DND-41 (cell line): ENCODE data around the gene LINC01488.

ENCODE experiments used
- EZH2 ChIP-seq: IDR thresholded peaks from 3 replicates; pipeline ENCODE4 v1.6.1; 2012; ENCODE audit warnings: borderline replicate concordance, low read depth, mild to moderate bottlenecking, moderate library complexity, low read length, inconsistent platforms; ENCODE audit not compliant: severe bottlenecking
- TF ChIP-seq, protein P1 (sequence below): IDR thresholded peaks from 2 replicates; pipeline ENCODE4 v1.5.1; 2012; ENCODE audit warnings: borderline replicate concordance, low read length, moderate library complexity, mild to moderate bottlenecking; ENCODE audit not compliant: poor library complexity, severe bottlenecking; ENCODE audit errors: extremely low read depth

DNA sequence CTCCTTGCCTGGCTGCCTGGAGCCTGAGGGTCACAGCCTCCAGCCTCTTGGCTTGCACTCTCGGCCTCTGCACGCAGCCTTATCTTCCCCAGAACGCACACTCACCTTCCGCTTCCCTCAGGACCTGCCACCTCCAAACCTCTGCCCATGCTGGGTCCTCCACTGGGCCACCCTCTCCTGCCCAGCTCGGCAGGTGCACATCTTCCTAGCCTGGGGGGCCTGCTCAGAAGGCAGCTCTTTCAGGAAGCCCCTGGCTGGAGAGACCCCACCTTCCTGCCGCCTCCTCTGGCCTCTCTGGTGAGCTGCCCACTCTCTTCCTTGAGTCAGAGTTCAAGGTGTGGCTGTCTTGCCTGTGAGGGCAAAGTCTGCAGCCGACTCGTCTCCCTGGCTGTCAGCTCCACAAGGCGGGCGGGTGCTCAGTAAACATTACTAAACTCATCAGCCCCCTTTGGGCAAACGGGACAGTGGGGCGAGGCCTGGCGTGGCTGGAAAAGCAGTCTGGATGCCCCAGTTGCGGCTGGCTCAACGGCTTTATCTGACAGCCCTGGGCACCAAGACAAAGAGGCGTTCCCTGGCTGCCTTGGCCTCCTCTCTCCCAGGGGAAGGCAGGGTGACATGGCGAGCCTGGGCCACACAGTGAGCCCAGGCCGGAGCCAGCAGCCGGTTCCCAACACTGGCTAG, 1.7 kb upstream of the LINC01488 start:
- TF ChIP-seq, protein P1, sequence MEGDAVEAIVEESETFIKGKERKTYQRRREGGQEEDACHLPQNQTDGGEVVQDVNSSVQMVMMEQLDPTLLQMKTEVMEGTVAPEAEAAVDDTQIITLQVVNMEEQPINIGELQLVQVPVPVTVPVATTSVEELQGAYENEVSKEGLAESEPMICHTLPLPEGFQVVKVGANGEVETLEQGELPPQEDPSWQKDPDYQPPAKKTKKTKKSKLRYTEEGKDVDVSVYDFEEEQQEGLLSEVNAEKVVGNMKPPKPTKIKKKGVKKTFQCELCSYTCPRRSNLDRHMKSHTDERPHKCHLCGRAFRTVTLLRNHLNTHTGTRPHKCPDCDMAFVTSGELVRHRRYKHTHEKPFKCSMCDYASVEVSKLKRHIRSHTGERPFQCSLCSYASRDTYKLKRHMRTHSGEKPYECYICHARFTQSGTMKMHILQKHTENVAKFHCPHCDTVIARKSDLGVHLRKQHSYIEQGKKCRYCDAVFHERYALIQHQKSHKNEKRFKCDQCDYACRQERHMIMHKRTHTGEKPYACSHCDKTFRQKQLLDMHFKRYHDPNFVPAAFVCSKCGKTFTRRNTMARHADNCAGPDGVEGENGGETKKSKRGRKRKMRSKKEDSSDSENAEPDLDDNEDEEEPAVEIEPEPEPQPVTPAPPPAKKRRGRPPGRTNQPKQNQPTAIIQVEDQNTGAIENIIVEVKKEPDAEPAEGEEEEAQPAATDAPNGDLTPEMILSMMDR: no peak
- TF ChIP-seq EZH2: no peak
